ENCODE data around the gene SHC2. TPM values are rescaled to one million over a fixed set of nuclear protein-coding genes. Genes with fewer than 3 reads are reported as not detected.
"Not testable (repeated sequence)": the region's sequence is repeated elsewhere in the genome, so short reads cannot be mapped to it uniquely, and the experiment has no call there.

The SHC2 gene
- polyA plus RNA-seq, 1 donor from 2014 or later, result not detected

DNA sequence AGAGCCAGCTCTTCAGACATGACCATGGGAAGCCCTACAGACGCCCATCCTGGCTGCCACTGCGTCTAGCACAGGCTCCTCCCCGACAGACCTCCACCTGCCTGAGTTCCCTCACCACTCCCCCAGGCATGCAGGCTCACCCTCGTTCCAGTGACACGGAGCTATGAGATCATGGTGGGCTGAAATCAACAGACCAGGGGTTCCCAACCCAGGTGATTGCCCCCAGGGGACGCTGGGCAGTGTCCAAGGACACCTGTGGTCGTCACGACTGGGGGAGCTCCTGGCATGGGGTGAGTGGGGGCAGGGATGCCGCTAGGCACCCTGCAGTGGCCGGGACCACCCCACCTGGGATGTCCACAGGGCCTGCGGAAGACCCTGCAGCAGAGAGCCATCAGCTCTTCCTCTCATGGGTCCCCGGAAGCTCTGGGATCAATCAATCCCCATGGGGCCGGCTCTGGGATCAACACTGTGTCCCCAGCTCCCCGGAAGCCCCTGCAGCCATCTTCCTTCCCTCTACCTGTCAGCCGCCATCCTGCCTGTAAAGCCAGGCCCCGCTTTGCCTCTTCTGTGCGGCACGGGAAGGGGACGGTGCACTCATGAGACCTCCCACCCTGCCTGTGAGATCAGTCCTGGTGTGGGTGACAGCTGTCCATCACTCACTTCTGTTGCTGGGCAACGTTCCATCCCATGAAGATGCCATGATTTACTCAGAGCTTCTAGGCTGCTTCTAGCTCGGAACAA lies 22.7 kb upstream of the SHC2 start:
- H3K27ac Mint-ChIP-seq, result peak overlapping the region in 1 of 3 donors; percentile 26

GRCh38 chr19:482186-483041 lies 21.6 kb upstream of the SHC2 start:
- Mint-ChIP-seq H3K9me3 (peaks cover 0 to 4% (median 0%) of the 10 kb centered on the region in 3 donors), H3K4me3 (peak overlapping the region in 2 of 4 donors; percentile 12 to 28), H3K27ac (peak overlapping the region in 1 of 3 donors; percentile 7)

More for the DNA sequence above, 22.7 kb upstream of the SHC2 start:
- Mint-ChIP-seq H3K27me3 (peaks cover 4% of the 10 kb centered on the region), H3K4me1 (peaks cover 0 to 3% (median 0%) of the 10 kb centered on the region in 3 donors), H3K9me3 (peaks cover 0 to 4% (median 0%) of the 10 kb centered on the region in 3 donors), H3K36me3 (no peaks in the 10 kb centered on the region), H3K4me3 (no peak overlapping the region)

DNA sequence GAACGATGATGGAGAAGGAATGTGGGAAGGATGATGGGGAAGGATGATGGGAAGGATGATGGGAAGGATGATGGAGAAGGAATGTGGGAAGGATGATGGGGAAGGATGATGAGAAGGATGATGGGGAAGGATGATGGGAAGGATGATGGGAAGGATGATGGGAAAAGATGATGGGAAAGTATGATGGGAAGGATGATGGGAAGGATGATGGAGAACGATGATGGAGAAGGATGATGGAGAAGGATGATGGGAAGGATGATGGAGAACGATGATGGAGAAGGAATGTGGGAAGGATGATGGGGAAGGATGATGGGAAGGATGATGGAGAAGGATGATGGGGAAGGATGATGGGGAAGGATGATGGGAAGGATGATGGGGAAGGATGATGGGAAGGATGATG lies 20.3 kb upstream of the SHC2 start:
- H3K27ac Mint-ChIP-seq, result peak overlapping the region in 1 of 3 donors; percentile 74
- not testable (repeated sequence) for H3K27me3 Mint-ChIP-seq, H3K4me1 Mint-ChIP-seq, H3K9me3 Mint-ChIP-seq, H3K4me3 Mint-ChIP-seq, H3K36me3 Mint-ChIP-seq

More at GRCh38 chr19:482186-483041, 21.6 kb upstream of the SHC2 start:
- H3K4me1 Mint-ChIP-seq, result peaks cover 0 to 1% (median 0%) of the 10 kb centered on the region in 3 donors
- no peaks in the 10 kb centered on the region for H3K36me3 Mint-ChIP-seq
- peaks cover 4% of the 10 kb centered on the region for H3K27me3 Mint-ChIP-seq

GRCh38 chr19:480016-480855 lies 19.4 kb upstream of the SHC2 start:
- Mint-ChIP-seq H3K9me3 (peaks cover 0 to 4% (median 0%) of the 10 kb centered on the region in 3 donors), H3K4me1 (peaks cover 0 to 1% (median 0%) of the 10 kb centered on the region in 3 donors), H3K4me3 (peak overlapping the region in 2 of 4 donors; percentile 40 to 86), H3K36me3 (no peaks in the 10 kb centered on the region), H3K27ac (peak overlapping the region; percentile 43 to 93 (median 89)), H3K27me3 (peaks cover 2% of the 10 kb centered on the region)

- Mint-ChIP-seq H3K27ac (peak overlapping the region in 2 of 3 donors; percentile 10 to 21), H3K4me3 (no peak overlapping the region), H3K27me3 (peaks cover 3% of the 10 kb centered on the region), H3K36me3 (no peaks in the 10 kb centered on the region), H3K4me1 (peaks cover 0 to 1% (median 0%) of the 10 kb centered on the region in 3 donors), H3K9me3 (peaks cover 0 to 4% (median 0%) of the 10 kb centered on the region in 3 donors)
Measured at GRCh38 chr19:478976-479375, 18.1 kb upstream of the SHC2 start.

DNA sequence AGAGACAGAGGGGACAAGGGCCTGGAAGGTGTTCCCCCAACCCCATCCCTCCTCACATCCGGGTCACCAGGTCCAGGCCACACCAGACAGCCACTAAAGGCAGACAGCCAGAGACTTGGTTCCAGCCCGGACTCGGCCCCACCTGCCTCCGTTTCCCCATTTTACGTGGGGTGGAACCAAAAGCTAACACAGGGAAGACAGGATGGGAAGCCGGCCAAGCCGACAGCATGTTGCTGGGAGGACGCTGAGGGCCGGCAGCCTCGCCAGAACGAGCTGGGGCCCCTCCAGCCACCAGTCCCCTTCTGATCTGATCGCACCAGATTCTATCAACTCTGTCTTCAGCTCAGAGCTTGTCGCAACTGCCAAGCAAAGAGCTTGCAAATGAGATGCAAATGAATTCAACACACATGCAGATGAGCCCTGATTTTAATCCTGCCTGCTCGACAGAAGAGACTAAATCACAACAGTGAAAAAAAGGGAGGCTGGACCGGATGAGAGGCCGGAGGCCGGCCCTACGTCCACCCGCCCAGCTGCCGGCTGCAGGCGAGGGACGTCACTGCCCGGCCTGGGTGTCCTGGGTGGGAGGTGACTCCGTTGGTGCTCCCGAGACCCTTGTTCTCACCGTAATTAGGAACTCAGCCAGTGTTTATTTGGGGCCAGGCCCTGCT lies 17.5 kb upstream of the SHC2 start:
- peak overlapping the region in 2 of 3 donors; percentile 31 to 43 for H3K27ac Mint-ChIP-seq
- peaks cover 0 to 4% (median 0%) of the 10 kb centered on the region in 3 donors for H3K9me3 Mint-ChIP-seq
- peaks cover 3% of the 10 kb centered on the region for H3K27me3 Mint-ChIP-seq
- no peaks in the 10 kb centered on the region for H3K36me3 Mint-ChIP-seq
- peaks cover 0 to 1% (median 0%) of the 10 kb centered on the region in 3 donors for H3K4me1 Mint-ChIP-seq
- no peak overlapping the region for H3K4me3 Mint-ChIP-seq

- peak overlapping the region in 1 of 3 donors; percentile 29 for H3K27ac Mint-ChIP-seq
- H3K36me3 Mint-ChIP-seq, result no peaks in the 10 kb centered on the region
- H3K4me3 Mint-ChIP-seq, result no peak overlapping the region
- H3K9me3 Mint-ChIP-seq, result peaks cover 0 to 4% (median 0%) of the 10 kb centered on the region in 3 donors
- H3K4me1 Mint-ChIP-seq, result peaks cover 0 to 1% (median 0%) of the 10 kb centered on the region in 3 donors
- peaks cover 5% of the 10 kb centered on the region for H3K27me3 Mint-ChIP-seq
Measured at GRCh38 chr19:475360-475759, 14.5 kb upstream of the SHC2 start.

DNA sequence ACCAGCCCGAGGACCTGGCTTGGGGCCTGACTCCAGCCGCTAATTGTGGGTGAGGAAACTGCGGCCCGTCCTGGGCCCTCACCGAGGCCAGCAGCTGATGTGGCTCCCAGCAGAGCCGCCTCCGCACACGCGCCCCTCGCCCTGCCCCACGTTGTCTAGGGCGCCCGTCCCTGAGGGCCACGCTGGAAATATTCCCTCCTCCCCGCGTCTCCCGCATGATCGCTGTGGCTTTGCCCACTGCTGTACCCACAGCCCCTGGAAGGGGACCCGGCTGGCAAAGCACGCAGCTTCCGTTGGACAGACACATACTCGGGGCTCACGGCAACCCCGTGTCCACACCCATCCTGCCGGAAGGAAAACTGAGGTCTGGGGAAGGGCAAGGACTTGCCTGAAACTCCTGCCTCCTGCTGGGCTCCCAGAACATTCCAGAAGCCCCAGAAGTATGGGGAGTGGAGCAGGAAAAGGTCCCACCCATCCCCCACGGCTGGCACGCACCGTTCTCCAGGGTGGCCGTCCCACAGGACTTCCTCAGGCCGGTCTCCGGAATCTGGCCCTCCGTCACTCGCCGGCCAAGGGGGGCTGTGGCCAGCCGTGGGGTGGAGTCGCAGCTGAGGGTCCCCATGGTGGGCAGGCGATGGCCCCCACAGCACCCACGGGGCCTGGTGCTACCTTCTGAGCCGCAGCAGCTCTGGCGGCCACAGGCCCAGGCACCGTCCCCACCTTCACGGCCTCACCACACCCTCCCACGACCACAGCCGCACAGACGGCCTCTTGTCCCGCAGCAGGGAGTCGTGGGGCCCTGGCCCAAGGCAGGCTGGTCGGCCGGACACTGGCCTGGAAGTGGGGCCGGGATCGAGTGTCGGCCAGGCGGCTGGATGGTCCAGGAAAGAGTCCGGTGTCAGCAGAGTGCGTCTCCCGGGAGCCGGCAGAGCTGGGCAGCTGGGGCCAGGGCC lies 13.6 kb upstream of the SHC2 start:
- no peaks in the 10 kb centered on the region for H3K9me3 Mint-ChIP-seq
- H3K4me1 Mint-ChIP-seq, result peaks cover 0 to 1% (median 0%) of the 10 kb centered on the region in 3 donors
- no peaks in the 10 kb centered on the region for H3K36me3 Mint-ChIP-seq

DNA sequence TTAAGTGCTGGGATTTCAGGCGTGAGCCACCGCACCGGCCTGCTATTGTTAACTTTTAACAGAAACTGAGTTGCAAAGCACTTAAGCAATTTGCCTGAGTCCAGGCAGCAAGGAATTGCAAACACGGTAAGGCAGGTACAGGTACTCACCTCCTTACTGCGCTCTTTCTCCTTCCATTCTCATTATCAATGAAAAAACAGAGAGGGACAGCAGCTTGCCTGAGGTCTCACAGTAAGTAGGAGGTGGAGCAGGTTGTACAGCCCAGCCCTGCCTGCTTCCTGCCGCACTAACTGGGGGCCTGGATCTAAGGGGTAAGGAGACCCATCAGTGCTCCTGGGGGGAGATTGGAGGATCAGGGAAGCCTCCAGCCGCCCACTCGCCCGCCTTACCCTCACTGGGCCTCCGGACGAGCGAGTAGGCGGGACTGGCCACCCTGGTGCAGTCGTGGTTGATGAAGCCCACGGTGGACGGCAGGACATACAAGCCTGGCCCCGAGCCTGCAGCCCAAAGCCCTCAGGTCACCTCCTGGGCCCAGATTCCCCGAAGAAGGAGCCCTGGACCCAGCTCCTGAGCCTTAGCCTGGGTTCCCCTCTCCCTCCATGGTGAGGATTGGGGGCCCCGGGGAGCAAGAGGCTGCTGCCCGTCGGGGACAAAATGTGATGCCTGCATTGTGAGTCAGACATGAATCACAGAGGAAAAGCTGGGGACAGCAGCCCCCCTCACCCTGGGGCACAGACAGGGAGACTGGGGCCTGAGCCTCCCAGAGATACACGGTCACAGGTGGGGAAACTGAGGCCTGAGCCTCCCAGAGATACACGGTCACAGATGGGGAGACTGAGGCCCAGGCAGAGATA lies 11.4 kb upstream of the SHC2 start:
- H3K36me3 Mint-ChIP-seq, result no peaks in the 10 kb centered on the region
- no peaks in the 10 kb centered on the region for H3K9me3 Mint-ChIP-seq
- H3K4me1 Mint-ChIP-seq, result no peaks in the 10 kb centered on the region
- H3K27ac Mint-ChIP-seq, result no peak overlapping the region
- H3K27me3 Mint-ChIP-seq, result peaks cover 5% of the 10 kb centered on the region
- no peak overlapping the region for H3K4me3 Mint-ChIP-seq

More for the DNA sequence above, 13.6 kb upstream of the SHC2 start:
- H3K27me3 Mint-ChIP-seq, result peaks cover 5% of the 10 kb centered on the region
- no peak overlapping the region for H3K4me3 Mint-ChIP-seq
- no peak overlapping the region for H3K27ac Mint-ChIP-seq

GRCh38 chr19:470701-471100 lies 9.9 kb upstream of the SHC2 start:
- no peaks in the 10 kb centered on the region for H3K4me1 Mint-ChIP-seq
- no peak overlapping the region for H3K4me3 Mint-ChIP-seq
- H3K27me3 Mint-ChIP-seq, result peaks cover 5% of the 10 kb centered on the region
- H3K9me3 Mint-ChIP-seq, result no peaks in the 10 kb centered on the region
- H3K27ac Mint-ChIP-seq, result no peak overlapping the region
- H3K36me3 Mint-ChIP-seq, result no peaks in the 10 kb centered on the region

DNA sequence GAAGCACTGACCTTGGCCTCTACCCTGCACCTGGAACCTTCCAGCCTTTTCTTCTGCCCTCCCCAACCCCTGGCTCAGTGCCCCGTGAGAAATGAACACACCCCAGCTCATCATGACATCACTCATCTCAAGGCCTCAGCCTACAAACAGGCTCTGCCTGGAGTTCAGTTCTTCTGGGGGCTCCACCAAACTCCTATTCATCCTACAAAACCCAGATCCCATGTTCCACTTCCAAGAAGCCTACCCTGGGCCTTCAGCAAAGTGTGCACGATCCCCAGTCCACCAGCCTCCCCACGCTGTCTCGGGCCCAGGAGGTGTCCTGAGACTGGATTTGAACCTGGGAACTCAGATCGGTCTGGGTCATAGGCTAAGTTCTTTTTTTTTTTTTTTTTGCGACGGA lies 9.0 kb upstream of the SHC2 start:
- Mint-ChIP-seq H3K27me3 (peaks cover 2% of the 10 kb centered on the region), H3K27ac (no peak overlapping the region), H3K4me3 (peak overlapping the region in 1 of 4 donors; percentile 67)

GRCh38 chr19:468587-469256 lies 7.9 kb upstream of the SHC2 start:
- Mint-ChIP-seq H3K27ac (no peak overlapping the region), H3K9me3 (no peaks in the 10 kb centered on the region), H3K4me3 (peak overlapping the region in 1 of 4 donors; percentile 57), H3K36me3 (no peaks in the 10 kb centered on the region), H3K27me3 (peaks cover 2% of the 10 kb centered on the region), H3K4me1 (no peaks in the 10 kb centered on the region)

More for the DNA sequence above, 9.0 kb upstream of the SHC2 start:
- no peaks in the 10 kb centered on the region for H3K36me3 Mint-ChIP-seq
- no peaks in the 10 kb centered on the region for H3K9me3 Mint-ChIP-seq
- no peaks in the 10 kb centered on the region for H3K4me1 Mint-ChIP-seq
